Measurements from ENCODE around the gene FBXL12.
"Not testable (repeated sequence)": the region's sequence is repeated elsewhere in the genome, so short reads cannot be mapped to it uniquely, and the experiment has no call there.

Gene FBXL12

DNA sequence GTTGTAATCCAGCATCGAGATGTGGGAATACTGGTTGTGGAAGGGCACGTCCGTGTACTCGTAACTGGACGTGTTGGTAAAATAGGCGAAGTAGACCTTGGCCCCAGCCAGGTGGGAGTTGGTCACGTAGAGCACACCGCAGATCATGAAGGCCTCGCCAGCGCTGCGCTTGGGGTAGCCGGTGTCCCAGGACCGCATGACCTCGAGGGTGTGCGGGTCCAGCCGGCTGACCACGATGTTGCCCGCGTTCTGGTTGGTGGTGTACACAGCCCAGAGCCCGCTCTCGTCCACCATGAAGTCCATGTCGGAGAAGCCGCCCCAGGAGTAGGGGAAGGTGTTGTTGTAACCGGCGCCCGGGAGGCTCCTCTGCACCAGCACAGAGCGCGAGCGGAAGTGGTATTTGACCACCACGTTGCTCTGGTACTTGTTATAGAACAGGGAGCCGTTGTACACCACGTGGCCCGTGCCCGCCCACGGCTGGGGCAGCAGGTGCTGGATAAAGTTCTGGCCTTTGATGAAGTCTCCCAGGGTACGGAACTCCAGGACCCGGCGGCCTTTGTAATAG, 35.5 kb upstream of the FBXL12 start:
- no peak overlapping the region for H3K9ac ChIP-seq (ENCODE audit: low read depth, low read length)
- H3K27ac ChIP-seq (ENCODE audit: low read depth, low read length), result no peak overlapping the region
- no peaks in the 10 kb centered on the region for H3K9me3 ChIP-seq (ENCODE audit: insufficient read depth, low read depth, low read length)
- WGBS, result 96% methylated on average over 38 of the region's 38 CpGs
- H3K4me1 ChIP-seq (ENCODE audit: insufficient read depth, low read length), result 0 out of 2 replicates have a peak, but pooled peaks cover 2% of the 10 kb centered on the region
- no peak overlapping the region for H3K4me3 ChIP-seq (ENCODE audit: low read length)
- H3K36me3 ChIP-seq (ENCODE audit: insufficient read depth, low read length), result peaks cover 43% of the 10 kb centered on the region
- H3K27me3 ChIP-seq (ENCODE audit: insufficient read depth, low read length), result no peaks in the 10 kb centered on the region

DNA sequence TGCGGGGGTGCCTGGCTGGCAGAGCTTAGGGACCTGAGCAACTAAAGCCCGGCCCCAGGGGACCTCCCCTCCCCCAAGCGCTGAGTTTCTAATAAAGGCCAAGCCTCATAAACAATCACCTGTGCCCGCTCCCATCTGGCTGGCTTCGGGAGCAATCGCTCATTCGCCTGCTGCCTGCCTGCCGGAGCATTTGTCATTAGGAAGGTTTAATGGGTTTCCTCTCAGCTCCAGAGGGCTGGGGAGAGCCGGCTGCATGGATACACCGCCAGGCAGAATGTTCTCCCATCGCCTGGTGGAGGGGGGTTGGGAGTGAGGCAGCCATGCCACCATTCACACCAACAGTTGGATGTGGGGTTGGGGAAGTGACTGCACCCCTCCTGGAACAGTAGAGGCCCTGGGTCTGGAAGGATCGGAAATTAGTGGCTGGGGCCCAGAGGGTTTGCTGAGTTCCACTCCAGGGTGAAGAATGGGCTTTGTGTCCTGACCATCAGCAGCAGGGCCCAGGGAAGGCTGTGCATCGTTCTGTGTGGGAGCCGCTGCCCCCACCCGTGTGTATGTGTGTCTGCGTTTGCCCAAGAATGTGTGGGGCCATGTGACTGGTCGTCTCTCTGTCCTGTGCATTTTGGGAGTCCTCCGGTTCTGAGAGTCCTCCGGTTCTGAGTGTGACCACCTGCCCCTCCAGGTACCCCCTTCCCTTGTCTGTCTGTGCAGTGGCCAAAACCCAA, 31.5 kb upstream of the FBXL12 start:
- Histone ChIP-seq H3K27ac (ENCODE audit: low read depth, low read length) (no peak overlapping the region), H3K4me3 (ENCODE audit: low read length) (no peak overlapping the region), H3K27me3 (ENCODE audit: insufficient read depth, low read length) (no peaks in the 10 kb centered on the region), H3K36me3 (ENCODE audit: insufficient read depth, low read length) (peaks cover 21% of the 10 kb centered on the region), H3K9ac (ENCODE audit: low read depth, low read length) (no peak overlapping the region), H3K9me3 (ENCODE audit: insufficient read depth, low read depth, low read length) (no peaks in the 10 kb centered on the region), H3K4me1 (ENCODE audit: insufficient read depth, low read length) (0 out of 2 replicates have a peak, but pooled peaks cover 2% of the 10 kb centered on the region)
- 90% methylated on average over 19 of the region's 19 CpGs for WGBS

DNA sequence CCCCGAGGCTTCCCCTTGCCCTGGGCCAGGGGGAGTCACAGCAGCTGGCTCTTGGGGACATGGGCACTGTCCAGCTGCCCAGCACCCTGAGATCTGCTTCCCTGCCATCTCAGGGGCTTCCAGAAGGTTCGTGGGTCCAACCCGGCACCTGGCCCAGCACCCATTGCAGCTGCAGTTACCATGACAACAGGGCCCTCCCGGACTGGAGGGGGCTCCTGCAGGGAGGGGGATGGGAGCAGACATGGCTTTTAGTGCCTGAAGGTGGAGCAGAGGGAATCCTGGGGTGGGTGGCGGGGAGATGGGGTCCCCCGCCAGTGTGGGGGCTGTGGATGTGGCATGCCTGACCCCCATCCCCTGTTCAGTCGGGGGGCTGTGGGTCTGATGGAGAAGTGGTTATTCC, 30.9 kb upstream of the FBXL12 start:
- WGBS, result 85% methylated on average over 7 of the region's 7 CpGs

DNA sequence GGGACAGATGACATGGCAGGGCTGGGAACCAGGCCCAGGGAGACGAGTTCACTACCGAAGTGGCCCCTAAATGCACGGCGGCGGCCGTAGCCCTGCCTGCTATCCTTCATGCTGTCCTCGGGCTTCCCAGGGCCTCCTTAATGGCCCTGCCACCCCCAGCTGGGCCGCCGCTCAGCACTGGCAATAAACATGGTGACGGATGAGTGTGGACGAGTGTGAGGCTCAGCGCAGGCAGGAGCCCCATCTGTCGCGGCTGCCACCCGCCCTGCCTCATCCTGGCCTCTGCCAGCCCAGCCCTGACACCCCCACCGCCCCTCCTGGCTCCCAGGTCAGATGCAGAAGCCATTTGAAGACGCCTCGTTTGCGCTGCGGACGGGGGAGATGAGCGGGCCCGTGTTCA, 29.9 kb upstream of the FBXL12 start:
- H3K4me1 ChIP-seq (ENCODE audit: insufficient read depth, low read length), result 0 out of 2 replicates have a peak, but pooled peaks cover 2% of the 10 kb centered on the region
- no peaks in the 10 kb centered on the region for H3K9me3 ChIP-seq (ENCODE audit: insufficient read depth, low read depth, low read length)
- H3K4me3 ChIP-seq (ENCODE audit: low read length), result no peak overlapping the region
- H3K27me3 ChIP-seq (ENCODE audit: insufficient read depth, low read length), result no peaks in the 10 kb centered on the region
- peaks cover 20% of the 10 kb centered on the region for H3K36me3 ChIP-seq (ENCODE audit: insufficient read depth, low read length)
- no peak overlapping the region for H3K27ac ChIP-seq (ENCODE audit: low read depth, low read length)
- H3K9ac ChIP-seq (ENCODE audit: low read depth, low read length), result no peak overlapping the region
- WGBS, result 94% methylated on average over 23 of the region's 23 CpGs

More for the DNA sequence above, 30.9 kb upstream of the FBXL12 start:
- no peaks in the 10 kb centered on the region for H3K9me3 ChIP-seq (ENCODE audit: insufficient read depth, low read depth, low read length)
- peaks cover 20% of the 10 kb centered on the region for H3K36me3 ChIP-seq (ENCODE audit: insufficient read depth, low read length)
- H3K27me3 ChIP-seq (ENCODE audit: insufficient read depth, low read length), result no peaks in the 10 kb centered on the region
- 0 out of 2 replicates have a peak, but pooled peaks cover 2% of the 10 kb centered on the region for H3K4me1 ChIP-seq (ENCODE audit: insufficient read depth, low read length)
- no peak overlapping the region for H3K27ac ChIP-seq (ENCODE audit: low read depth, low read length)
- no peak overlapping the region; the same call in 1 of the 2 replicates for H3K9ac ChIP-seq (ENCODE audit: low read depth, low read length)
- H3K4me3 ChIP-seq (ENCODE audit: low read length), result no peak overlapping the region

DNA sequence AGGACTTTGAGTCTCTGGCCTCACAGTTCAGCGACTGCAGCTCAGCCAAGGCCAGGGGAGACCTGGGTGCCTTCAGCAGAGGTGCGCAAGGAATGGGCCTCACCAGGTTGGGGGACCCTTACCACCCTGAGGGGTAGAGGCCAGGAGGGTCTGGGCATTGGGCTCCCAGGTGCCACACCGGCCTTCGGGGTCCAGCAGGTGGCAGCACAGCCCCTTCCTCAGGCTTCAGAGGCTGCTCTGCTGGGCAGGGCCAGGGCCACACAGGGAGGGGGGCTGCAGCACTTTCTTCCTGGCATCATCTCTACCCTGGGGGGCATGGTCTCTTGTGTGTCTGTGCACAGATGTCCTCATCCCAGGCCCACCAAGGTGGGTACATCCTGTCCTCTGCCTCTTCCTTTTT, 29.2 kb upstream of the FBXL12 start:
- Histone ChIP-seq H3K9me3 (ENCODE audit: insufficient read depth, low read depth, low read length) (no peaks in the 10 kb centered on the region), H3K4me3 (ENCODE audit: low read length) (no peak overlapping the region), H3K9ac (ENCODE audit: low read depth, low read length) (no peak overlapping the region), H3K27me3 (ENCODE audit: insufficient read depth, low read length) (no peaks in the 10 kb centered on the region), H3K36me3 (ENCODE audit: insufficient read depth, low read length) (peaks cover 23% of the 10 kb centered on the region), H3K4me1 (ENCODE audit: insufficient read depth, low read length) (0 out of 2 replicates have a peak, but pooled peaks cover 2% of the 10 kb centered on the region), H3K27ac (ENCODE audit: low read depth, low read length) (no peak overlapping the region)
- WGBS, result 65% methylated on average over 4 of the region's 4 CpGs

DNA sequence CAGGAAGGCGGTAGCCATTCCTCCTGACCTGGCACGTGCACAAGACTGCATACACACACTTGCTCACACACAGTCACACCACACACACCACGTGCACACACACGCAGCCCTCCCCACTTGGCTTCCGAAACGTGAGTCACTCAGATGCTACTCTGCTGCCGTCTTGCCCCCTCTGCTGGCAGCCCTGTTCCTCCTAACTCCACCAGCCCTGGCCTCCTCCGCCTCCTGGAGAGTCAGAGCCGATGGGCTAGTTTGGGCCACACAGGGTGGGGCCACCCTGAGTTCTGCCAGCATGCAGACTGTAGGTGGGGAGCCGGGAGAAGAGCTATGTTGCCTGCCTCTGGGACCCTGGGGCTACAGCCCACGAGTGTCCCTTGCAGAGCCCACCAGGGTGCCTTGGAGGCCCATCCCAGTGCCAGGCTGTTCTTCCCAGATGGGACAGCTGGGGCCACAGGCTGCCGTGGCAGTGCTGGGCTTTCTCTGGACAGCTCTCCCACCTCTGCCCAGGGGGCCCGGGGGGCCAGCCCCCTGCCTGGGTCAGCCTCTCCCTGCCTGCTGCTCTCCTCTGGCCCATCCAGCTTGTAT, 28.3 kb upstream of the FBXL12 start:
- WGBS, result 56% methylated on average over 13 of the region's 13 CpGs
- no peak overlapping the region for H3K4me3 ChIP-seq (ENCODE audit: low read length)
- H3K4me1 ChIP-seq (ENCODE audit: insufficient read depth, low read length), result 0 out of 2 replicates have a peak, but pooled peaks cover 2% of the 10 kb centered on the region
- no peaks in the 10 kb centered on the region for H3K9me3 ChIP-seq (ENCODE audit: insufficient read depth, low read depth, low read length)
- peaks cover 32% of the 10 kb centered on the region for H3K36me3 ChIP-seq (ENCODE audit: insufficient read depth, low read length)
- H3K27ac ChIP-seq (ENCODE audit: low read depth, low read length), result no peak overlapping the region
- no peaks in the 10 kb centered on the region for H3K27me3 ChIP-seq (ENCODE audit: insufficient read depth, low read length)
- no peak overlapping the region for H3K9ac ChIP-seq (ENCODE audit: low read depth, low read length)

DNA sequence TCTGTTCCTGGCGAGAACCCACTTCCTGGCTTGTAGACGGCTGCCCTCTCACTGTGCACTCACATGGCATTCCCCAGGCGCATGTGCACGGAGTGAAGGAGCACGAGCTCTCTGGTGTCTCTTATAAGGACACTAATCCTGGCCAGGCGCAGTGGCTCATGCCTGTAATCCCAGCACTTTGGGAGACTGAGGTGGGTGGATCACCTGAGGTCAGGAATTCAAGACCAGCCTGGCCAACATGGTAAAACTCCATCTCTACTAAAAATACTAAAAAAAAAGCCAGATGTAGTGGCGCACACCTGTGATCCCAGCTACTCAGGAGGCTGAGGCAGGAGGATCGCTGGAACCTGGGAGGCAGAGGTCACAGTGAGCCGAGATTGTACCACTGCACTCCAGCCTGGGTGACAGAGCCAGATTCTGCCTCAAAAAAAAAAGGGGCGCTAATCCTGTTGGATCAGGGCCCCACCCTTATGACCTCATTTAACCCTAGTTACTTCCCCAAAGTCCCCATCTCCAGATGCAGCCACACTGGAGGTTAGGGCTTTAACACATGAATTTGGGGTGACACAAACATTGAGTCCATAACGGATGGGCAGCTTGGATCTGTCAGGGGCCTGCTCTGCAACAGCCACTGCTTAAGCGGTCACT, 24.9 kb upstream of the FBXL12 start:
- H3K4me1 ChIP-seq (ENCODE audit: insufficient read depth, low read length); H3K4me3 ChIP-seq (ENCODE audit: low read length); H3K9me3 ChIP-seq (ENCODE audit: insufficient read depth, low read depth, low read length); H3K27me3 ChIP-seq (ENCODE audit: insufficient read depth, low read length); H3K27ac ChIP-seq (ENCODE audit: low read depth, low read length); H3K9ac ChIP-seq (ENCODE audit: low read depth, low read length): not testable (repeated sequence)
- H3K36me3 ChIP-seq (ENCODE audit: insufficient read depth, low read length), result peaks cover 59% of the 10 kb centered on the region
- WGBS, result 94% methylated on average over 12 of the region's 12 CpGs

DNA sequence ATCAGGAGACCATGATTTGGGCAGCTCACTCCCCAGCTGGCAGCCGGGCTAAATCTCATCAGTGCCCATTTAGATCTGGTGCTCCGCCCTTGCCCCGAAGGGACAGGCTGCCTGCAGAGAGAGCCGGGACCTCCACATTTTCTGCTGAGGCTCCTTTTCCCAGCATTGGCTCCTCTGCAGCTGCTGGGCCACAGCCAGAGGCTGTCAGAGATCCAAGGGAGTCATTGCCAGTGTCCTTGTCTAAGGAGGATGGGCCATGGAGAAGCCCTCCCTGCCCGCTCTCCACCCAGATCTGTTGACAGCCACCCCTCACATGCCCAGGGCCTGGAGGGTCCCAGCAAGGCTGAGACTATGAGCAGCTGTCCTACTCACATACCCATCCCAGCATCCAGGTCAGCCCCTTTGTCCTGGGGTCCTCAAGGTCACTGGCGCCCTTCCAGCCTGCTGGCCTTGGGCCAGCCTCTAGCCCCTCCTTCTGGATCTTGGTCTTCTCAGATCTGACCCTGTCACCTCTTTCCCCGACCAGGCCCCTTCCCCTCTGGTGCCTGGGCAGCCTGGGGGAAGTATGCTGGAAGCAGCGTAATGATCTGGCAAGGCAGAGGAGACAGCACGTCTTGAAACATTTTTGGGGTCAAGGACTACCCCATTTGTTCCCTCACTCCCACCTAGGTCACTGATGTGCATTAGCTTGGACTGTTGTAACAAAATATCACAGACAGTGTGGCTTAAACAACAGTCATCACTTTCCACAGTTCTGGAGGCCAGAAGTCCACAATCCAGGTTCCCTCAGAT, 24.2 kb upstream of the FBXL12 start:
- Histone ChIP-seq H3K9ac (ENCODE audit: low read depth, low read length) (no peak overlapping the region), H3K27ac (ENCODE audit: low read depth, low read length) (no peak overlapping the region), H3K9me3 (ENCODE audit: insufficient read depth, low read depth, low read length) (no peaks in the 10 kb centered on the region), H3K4me3 (ENCODE audit: low read length) (no peak overlapping the region), H3K36me3 (ENCODE audit: insufficient read depth, low read length) (peaks cover 66% of the 10 kb centered on the region), H3K27me3 (ENCODE audit: insufficient read depth, low read length) (no peaks in the 10 kb centered on the region), H3K4me1 (ENCODE audit: insufficient read depth, low read length) (no peaks in the 10 kb centered on the region)
- WGBS, result 96% methylated on average over 9 of the region's 9 CpGs

DNA sequence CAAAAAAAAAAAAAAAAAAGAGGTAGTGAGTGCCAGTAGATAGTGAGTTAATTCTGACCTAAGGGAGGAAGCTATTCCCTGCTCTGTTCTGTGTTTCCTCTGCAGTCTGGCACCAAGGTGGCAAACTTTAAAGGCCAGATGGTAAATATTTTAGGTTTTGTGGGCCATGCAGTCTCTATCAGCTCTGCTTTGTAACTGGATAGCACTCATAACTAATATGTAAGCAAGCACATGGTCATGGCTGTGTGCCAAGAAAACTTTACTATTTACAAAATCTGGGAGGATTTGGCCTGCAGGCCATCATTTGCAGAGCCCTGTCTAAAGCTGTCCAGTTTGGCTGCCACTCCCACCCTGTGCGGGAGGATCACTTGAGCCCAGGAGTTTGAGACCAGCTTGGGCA, 20.5 kb upstream of the FBXL12 start:
- Histone ChIP-seq H3K4me3 (ENCODE audit: low read length) (no peak overlapping the region), H3K27ac (ENCODE audit: low read depth, low read length) (no peak overlapping the region)
- 97% methylated on average over 1 of the region's 1 CpG for WGBS

DNA sequence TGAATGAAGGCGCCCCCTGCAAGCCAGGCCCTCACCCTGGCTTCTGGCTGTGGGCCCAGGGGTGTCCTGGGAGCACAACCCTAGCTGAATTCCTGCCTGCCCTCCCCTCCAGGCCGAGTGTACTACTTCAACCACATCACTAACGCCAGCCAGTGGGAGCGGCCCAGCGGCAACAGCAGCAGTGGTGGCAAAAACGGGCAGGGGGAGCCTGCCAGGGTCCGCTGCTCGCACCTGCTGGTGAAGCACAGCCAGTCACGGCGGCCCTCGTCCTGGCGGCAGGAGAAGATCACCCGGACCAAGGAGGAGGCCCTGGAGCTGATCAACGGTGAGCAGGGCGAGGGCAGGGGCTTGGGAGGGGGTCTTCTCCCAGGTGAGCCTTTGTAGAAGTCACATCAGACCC, 19.4 kb upstream of the FBXL12 start:
- H3K27me3 ChIP-seq (ENCODE audit: insufficient read depth, low read length), result no peaks in the 10 kb centered on the region
- H3K9ac ChIP-seq (ENCODE audit: low read depth, low read length), result no peak overlapping the region
- peaks cover 51% of the 10 kb centered on the region for H3K36me3 ChIP-seq (ENCODE audit: insufficient read depth, low read length)
- H3K4me3 ChIP-seq (ENCODE audit: low read length), result no peak overlapping the region
- no peak overlapping the region for H3K27ac ChIP-seq (ENCODE audit: low read depth, low read length)
- 96% methylated on average over 15 of the region's 15 CpGs for whole genome bisulfite sequencing
- no peaks in the 10 kb centered on the region for H3K9me3 ChIP-seq (ENCODE audit: insufficient read depth, low read depth, low read length)
- no peaks in the 10 kb centered on the region for H3K4me1 ChIP-seq (ENCODE audit: insufficient read depth, low read length)

More for the DNA sequence above, 20.5 kb upstream of the FBXL12 start:
- Histone ChIP-seq H3K9me3 (ENCODE audit: insufficient read depth, low read depth, low read length) (no peaks in the 10 kb centered on the region), H3K27me3 (ENCODE audit: insufficient read depth, low read length) (no peaks in the 10 kb centered on the region), H3K36me3 (ENCODE audit: insufficient read depth, low read length) (peaks cover 61% of the 10 kb centered on the region), H3K4me1 (ENCODE audit: insufficient read depth, low read length) (no peaks in the 10 kb centered on the region), H3K9ac (ENCODE audit: low read depth, low read length) (no peak overlapping the region)
